GM21576 (cell line): Measurements from ENCODE around the gene RELB.

ENCODE experiments used
- ATAC-seq: cut with Tn5 transposase; IDR thresholded peaks from one replicate; pipeline ENCODE4 v1.9.1; 2021; ENCODE audit warnings: mild to moderate bottlenecking, moderate library complexity; ENCODE audit not compliant: unreplicated experiment

RELB gene

DNA sequence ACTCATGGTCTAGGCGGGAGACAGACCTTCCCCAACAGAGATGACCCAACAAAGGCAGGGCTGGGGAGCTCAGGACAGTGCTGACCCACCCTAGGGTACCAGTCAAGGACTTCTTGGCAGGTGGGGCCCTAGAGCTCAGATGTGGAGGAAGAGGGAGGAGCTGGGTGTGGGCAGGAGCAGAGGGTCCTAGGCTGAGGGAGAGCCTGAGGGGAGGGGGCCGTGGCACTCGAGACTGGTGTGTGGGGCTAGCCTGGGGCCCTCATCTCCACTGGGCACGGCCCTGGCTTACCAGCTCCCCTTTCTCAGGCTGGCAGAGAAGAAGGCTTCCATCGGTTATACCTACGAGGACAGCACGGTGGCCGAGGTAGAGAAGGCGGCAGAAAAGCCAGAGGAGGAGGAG is 56.2 kb downstream of the RELB start:
- ATAC-seq = no peak

DNA sequence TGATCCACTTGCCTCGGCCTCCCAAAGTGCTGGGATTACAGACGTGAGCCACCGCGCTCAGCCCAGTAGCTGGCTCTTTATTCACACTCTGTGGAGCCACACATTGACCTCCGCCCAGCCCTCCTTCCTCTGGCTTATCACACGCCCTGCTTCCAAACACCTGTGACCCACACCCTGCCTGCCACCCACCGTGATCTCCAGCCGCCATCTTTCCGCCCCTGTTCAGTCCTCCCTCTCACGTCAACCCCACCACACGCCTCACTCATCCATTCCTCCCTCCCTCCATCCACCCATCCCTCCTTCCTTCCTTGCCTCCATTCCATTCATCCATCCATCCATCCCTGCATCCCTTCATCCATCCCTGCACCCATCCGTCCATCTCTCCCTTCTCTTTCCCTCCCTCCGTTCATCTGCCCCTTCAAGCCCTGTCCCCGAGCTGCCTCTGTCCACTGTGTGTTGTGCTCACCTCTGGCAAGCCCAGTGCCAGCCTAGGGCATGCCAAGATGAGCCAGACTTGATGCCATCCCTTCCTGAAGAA is 57.4 kb downstream of the RELB start:
- no peak for ATAC-seq

DNA sequence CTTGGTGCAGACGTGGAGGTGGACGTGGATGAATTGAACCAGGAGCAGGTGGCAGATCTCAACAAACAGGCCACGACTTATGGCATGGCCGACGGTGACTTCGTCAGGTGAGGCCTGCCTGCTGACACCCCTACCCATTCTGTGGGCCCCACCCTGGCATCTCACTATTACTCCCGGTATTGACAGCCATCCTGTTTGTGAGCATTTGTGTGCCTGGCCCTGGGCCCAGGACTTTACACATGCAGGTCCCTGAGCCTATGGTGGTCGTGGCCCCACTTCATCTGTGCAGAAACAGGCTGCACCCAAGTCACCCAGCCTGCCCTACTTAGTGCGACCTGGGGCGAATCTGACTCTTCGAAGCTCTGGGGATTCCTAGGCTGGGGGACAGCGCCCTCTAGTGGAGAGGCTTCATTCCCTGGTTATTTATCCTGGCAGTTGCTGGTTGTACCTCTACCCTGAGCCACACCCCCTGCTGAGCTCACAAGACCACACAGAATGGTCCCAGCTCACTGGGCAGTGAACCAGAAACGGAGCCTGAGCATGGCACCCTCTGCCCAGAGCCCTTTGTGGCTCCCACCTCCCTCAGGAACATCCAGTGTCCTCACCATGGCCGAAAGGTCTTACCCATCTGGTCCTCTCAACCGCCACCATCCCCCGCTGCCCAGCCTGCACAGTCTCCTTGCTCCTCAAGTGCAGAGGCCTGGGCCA is 58.1 kb downstream of the RELB start:
- peak; percentile 57 for ATAC-seq

DNA sequence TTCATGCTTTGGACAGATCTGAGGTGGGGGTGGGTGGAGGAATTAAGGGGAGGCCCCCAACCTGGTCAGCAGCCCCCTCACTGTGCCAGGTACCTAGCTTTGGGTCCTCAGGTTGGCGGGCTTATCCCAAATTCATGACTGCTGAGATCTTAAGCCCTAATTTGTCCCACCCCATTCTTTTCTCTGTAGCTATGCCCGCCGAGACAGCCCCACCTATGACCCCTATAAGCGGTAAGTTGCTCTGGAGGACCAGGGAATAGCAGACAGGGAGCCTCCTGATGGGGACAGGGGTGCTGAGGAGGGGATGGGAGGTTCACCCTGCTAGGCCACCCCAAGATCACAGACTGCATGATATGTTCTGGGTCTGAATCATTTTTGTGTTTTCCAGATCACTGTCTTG is 60.7 kb downstream of the RELB start:
- ATAC-seq = no peak

DNA sequence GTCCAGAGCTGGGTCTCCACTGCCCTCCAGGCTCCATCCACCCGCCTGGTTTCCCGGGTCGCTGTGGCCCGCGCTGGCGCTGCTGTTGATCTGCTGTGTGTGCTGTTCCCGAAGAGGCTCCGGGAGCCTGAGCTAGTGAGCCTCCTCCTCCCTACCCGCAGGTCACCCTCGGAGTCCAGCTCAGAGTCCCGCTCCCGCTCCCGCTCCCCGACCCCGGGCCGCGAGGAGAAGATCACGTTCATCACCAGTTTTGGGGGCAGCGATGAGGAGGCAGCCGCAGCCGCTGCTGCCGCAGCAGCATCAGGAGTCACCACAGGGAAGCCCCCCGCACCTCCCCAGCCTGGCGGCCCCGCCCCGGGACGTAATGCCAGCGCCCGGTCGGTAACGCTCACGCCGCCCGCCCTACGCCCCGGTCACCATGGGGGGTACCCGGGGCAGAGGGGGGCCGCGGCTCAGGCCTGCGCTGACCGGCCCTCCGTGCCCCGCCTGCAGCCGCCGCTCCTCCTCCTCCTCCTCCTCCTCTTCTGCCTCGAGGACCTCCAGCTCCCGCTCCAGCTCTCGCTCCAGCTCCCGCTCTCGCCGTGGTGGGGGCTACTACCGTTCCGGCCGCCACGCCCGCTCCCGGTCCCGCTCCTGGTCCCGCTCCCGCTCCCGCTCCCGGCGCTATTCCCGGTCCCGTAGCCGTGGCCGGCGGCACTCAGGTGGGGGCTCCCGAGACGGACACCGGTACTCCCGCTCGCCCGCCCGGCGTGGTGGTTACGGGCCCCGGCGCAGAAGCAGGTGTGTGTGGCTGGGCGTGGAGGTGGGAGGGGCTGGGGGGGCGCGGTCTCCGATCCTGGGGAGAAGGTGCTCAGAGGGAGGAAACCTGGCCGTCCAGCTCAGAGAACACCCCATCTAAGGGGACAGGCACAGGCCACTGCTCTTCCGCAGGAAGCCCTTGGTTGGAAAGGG is 62.9 kb downstream of the RELB start:
- ATAC-seq = no peak

DNA sequence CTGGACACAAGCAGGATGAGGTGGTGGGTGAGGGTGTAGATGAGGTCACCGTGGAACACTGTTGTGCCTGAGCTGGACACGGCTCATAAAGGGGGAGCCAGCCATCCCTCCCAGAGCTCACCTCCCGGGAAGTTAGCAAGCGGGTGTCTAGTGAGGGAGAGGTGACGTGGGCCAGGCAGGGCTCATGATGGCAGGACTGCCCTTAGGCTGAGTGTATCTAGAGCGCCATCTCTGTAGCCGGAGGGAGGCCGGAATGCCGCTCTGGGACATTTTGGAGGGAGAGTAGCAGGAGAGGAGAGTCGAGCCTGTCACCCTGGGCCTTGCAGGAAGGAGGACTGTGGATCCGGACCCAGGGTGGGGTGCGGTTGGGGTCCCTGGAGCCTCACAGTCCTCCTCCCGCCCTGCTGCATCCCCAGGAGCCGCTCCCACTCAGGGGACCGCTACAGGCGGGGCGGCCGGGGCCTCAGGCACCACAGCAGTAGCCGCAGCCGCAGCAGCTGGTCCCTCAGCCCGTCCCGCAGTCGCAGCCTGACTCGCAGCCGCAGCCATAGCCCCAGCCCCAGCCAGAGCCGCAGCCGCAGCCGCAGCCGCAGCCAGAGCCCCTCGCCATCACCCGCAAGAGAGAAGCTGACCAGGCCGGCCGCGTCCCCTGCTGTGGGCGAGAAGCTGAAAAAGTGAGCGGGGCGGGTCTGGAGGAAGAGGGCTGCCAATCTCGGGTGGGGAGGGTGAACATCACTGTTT is 65.8 kb downstream of the RELB start:
- ATAC-seq = no peak

DNA sequence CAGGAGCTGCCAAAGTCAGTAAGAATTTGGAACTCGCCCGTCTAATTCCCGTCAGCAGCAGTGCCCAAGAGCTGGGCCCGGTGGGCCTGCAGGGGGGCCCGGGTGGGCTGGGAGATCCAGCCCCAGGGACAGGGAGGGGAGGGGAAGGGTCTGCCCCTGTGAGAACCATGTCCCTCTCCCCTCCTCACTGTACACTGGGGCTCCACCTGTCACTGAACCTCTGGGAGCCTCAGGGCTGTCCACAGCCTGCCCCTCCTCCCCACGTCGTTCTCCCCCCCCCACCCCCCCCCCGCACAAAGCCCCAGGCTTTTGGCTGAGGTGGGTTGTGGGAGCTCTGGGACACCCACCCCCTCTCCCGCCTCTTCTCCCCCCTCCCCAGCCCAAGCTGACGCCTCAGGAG is 66.8 kb downstream of the RELB start:
- no peak for ATAC-seq

DNA sequence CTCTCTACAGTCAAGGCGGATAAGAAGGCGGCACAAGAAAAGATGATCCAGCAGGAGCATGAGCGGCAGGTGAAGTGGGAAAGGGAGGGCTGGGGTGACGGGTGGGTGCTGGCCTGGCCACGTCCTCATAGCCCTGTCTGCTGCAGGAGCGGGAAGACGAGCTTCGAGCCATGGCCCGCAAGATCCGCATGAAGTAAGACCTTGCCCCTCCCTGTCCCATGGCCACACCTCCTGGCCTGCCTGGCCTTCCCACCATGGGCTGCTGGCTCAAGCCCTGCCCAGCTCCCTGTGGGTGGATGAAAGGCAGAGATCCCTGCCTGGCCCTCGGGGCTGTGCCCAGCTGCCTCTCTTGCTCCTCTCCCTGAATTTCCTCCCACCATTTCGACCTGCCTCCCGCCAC is 67.8 kb downstream of the RELB start:
- no peak for ATAC-seq

DNA sequence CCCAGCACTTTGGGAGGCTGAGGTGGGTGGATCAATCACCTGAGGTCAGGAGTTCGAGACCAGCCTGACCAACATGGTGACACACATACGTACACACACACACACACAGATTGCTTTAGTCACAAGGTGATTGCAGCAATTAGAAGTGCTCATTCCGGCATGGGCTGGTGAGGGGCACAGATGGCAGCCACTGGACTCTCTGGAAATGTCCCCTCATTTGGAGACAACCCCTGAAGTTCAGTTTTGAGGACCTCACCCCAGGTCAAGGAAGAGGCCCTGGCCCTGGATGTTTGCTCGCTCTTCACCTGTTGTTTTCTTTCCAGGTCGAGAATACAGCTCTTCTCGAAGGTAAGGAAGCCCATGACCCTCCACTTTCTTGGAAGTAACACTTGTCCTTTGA is 69.0 kb downstream of the RELB start:
- no peak for ATAC-seq

DNA sequence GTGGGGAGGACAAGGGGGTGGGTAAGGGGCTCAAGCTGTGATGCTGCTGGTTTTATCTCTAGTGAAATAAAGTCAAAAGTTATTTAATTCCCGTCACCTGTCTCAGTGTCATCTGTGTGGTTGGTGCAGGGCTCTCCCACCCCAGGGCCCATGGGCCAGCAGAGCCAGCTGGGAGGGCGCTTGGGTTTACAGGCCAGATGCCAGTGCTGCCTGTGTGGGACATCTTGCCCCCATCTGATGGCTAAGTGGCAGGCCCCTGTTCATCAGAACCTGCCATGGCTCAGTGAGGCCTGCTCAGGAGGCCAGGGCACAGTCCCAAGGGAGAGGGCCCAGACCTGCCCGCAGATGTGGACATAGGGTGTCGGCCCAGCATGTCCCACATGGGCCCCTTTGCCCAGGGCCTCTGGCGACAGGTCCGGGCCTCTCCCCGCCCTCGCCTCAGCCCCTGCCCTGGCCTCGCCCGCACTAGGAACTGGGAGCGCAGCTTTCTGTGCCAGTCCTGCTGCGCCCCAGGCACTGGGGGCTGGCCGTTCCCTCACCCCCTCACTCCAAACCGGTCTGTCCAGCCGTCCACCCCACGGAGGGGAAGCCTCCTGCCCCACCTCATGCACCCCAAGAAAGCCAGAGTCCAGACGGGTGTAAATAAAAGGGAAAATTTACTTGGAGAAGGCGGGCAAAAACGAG is 69.7 kb downstream of the RELB start:
- ATAC-seq = no peak

DNA sequence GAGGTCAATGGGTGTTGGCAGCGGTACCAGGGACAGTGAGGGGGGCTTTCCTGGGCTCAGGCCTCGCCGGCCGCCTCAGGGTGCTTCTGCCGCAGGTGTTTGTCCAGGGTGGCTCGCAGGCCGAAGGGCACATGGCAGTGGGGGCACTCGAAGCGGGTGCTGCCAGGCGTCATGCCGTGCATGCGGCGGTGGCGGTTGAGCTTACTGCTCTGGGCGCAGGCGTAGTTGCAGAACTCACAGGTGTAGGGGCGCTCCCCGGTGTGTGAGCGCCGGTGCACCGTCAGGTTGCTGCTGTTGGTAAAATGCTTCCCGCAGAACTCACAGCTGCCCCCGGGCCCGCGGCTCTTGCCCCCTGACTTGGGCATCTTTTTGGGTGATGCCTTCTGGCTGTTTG is 70.3 kb downstream of the RELB start:
- no peak for ATAC-seq

DNA sequence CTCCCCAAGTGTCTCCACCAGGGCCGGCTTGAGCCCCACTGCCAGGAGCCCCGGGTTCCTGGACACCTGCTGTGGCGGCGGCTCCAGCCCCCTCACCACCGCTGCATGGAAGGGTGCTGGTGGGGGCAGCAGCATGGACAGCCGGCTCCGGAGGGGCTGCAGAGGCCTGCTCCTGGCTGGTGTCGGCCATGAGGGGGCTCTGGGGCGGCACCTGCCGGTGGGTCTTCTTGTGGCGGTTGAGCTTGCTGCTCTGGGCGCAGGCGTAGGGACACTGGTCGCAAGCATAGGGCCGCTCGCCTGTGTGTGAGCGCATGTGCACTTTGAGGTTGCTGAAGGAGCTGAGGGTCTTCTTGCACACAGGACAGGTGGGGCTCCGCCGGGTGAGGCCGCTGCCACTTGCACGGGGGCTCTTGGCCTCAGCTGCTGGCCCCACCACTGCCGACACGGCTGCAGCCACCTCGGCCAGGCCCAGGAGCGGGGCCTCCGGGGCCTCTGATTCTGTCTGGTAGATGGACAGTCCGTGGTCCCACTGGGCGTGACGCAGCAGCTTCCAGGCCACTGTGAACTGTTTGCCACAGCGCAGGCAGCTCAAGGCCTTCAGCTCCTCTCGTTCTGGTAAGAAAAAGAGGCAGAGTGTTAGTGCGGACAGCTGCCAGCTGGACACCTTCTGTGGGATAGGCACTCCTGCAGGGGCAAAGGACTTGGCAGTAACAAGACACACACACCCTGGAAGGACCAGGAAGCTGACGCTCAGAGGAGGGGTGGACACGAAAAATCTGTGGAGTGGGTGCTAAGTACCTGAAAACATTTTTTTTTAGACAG is 70.9 kb downstream of the RELB start:
- ATAC-seq = no peak

DNA sequence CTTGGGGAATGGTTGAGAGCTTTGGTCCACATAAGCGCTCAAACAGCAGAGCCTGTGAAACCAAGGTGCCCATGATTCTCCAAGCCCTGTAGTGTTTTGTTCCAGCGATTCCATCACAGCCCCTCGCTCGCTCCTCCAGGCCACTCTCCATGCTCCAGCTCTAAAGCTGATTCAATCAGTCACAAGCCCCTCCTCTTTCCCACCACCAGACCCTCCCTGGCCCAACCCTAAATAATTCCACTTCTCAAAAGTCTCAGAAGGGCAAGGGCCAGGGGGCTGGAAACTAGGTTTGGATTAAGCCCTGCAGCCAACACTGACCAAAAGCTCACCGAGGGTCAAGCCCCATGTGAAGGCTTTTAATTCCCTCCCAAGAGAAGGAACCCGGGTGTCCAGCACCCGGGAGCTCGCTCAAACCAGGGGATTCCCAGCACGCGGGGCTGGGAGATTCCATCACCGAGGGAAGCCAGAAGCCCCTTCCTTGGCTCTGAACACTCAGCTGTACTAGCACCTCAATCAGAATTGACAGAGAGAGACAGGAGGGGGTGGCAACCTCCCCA is 73.6 kb downstream of the RELB start:
- no peak for ATAC-seq

DNA sequence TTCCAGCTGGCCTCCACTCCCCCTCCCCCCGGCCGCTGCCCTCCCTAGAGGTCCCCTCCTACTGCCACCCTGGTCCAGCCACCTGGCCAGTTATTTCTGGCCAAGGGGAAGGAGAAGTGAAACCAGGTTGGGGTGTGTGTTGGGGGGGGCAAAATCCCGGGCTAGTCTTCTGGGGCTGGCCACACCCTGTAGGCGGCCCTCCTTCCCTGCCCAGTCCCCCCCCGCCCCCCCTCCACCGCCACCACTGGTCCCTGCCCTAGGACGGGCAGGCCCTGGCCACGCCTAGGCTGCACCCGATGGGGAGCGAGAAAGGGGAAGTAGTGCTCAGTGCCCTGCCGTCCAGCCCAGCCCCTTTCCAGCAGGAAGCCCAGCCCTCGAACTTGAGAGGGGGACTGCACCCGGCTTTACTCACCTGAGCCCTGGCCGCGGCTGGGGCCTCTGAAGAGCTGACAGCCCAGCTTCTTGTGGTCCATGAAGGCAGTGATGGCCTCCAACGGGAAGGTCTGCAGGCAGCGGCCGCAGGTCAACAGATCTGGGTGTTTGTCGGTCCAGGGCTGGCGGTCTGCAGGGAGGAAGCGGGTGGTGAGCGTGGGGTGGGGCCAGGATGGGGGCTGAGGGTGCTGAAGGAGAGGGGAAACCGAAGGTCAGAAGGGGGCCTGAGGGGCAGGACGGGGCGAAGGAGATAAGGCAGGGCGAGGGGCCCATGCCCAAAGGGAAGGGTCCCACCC is 74.2 kb downstream of the RELB start:
- peak; percentile 52 for ATAC-seq

DNA sequence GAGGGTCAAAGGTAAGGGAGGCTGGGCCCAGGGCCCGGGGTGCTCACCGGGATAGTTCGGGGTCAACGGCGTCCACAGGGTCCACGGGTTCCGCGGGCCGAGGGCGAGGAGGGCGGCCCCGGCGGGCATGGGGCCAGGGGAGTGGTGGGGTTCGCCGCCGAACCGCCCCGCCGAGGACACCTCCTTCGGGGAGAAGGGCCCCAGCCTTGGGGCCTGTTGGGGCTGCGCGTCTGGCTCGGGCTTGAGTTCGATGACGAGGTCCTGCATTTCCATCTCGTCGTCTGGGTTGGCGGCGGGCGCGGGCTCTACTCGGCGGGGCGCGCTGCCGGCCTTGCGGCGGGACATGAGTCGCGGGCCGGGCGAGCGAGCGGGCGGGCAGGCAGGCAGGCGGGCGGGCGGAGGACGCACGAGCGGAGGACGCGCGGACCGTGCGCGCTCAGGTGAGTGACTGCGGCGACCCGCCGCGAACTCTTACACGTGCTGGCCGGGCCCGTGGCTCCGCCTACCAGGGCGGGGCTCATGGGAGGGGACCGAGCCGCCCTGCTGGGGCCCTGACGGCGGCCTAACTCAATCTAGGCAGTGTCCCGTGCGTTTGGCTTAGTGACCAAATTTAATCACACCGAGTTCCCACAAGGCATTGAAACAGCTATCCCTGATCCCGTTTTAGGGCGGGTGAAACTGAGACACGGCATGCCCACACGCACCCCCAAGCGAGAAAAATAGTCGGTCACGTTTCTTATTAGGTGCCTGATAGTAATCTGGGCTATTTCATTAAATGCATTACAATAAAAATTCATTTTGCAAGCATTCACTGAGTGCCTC is 75.0 kb downstream of the RELB start, which contains the start of gene ZNF296:
Gene ZNF296, minus strand, starts transcription at position 450 of the 822 bp plus-strand sequence. Its CDS starts 105 bp downstream, at position 345.
- ATAC-seq = peak; percentile 41

DNA sequence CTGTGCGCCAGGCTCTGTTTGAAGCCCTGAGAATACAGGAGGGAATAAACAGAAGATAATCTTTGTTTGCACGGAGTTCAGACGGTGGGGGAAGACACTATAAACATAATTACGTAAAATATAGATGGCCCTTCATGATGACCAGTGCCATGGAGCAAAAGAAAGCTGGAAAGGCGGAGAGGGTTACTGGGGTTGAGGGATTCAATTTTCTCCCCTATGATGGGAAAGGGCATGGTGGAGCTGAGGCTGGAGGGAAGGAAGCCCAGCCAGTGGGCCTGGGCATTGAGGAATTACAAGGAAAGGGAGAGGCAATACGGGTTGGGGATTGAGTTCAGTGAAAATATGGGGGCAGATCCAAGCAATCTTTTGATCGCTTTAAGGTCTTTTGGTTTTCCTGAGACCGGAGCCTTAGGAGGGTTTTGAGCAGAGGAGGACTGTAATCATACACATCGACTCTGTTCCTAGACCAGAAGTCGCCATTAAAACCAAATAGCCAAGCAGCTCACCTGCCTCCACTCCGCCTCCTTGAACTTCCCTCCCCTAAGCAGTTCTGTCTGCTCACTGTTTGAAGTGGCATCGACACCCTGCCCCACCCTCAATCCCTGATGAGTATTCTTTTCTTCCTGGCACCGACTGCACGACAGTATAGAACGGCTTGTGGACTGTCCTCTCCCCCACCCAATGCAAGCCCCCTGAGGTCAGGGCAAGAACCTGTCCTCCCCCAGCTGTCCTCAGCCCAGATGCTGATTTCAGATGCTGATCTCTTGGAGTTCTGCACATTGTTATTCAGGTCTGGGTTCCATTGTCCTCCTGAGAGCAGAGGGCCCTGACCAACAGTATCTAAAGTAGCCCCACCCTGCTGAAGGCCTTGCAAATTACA is 75.8 kb downstream of the RELB start:
- ATAC-seq = no peak
